ENCODE results near the gene KIAA1328. TPM values are rescaled to one million over a fixed set of nuclear protein-coding genes. Genes with fewer than 3 reads are reported as not detected.
"Not testable (repeated sequence)": the region's sequence is repeated elsewhere in the genome, so short reads cannot be mapped to it uniquely, and the experiment has no call there.

KIAA1328 gene
- total and polyA plus RNA-seq, 4 donors: 2.0 to 21.1 (median 12.8) TPM

- Histone ChIP-seq H3K9me3 (ENCODE audit: control insufficient read depth, low read length) (no peaks in the 10 kb centered on the region), H3K36me3 (ENCODE audit: control insufficient read depth in 1 of 2, insufficient read depth in 2 of 2, low read length in 1 of 2) (no peaks in the 10 kb centered on the region), H3K27me3 (ENCODE audit: control insufficient read depth in 1 of 2, insufficient read depth in 2 of 2, low read length in 1 of 2) (no peaks in the 10 kb centered on the region), H3K27ac (ENCODE audit: low read depth in 1 of 2, low read length in 2 of 2) (no peak overlapping the region), H3K4me3 (ENCODE audit: low read length in 2 of 2) (no peak overlapping the region), H3K4me1 (ENCODE audit: control insufficient read depth in 1 of 2, insufficient read depth in 2 of 2, low read length in 2 of 2) (no peaks in the 10 kb centered on the region)
- intact Hi-C loops (cut with DNase I): no loop called here
- 94 to 98% methylated on average over 1 of the region's 1 CpG for WGBS, 2 donors
- ATAC-seq (ENCODE audit: low FRiP score) (no peak), DNase-seq (no peak)
These were observed 68.3 kb downstream of the KIAA1328 start for GRCh38 chr18:36897253-36897652.

- intact Hi-C loops (cut with DNase I): no loop called here
- DNase-seq: no peak
- H3K36me3 ChIP-seq (ENCODE audit: control insufficient read depth in 1 of 2, insufficient read depth in 2 of 2, low read length in 1 of 2): no peaks in the 10 kb centered on the region
- no peak overlapping the region for H3K27ac ChIP-seq (ENCODE audit: low read depth in 1 of 2, low read length in 2 of 2)
- H3K4me3 ChIP-seq (ENCODE audit: low read length in 2 of 2): no peak overlapping the region
- 93 to 96% methylated on average over 3 of the region's 3 CpGs for WGBS, 2 donors
- H3K9me3 ChIP-seq (ENCODE audit: control insufficient read depth, low read length): no peaks in the 10 kb centered on the region
- ATAC-seq (ENCODE audit: low FRiP score): no peak
- H3K4me1 ChIP-seq (ENCODE audit: control insufficient read depth in 1 of 2, insufficient read depth in 2 of 2, low read length in 2 of 2): peaks cover 2 to 3% of the 10 kb centered on the region in 2 donors
- H3K27me3 ChIP-seq (ENCODE audit: control insufficient read depth in 1 of 2, insufficient read depth in 2 of 2, low read length in 1 of 2): no peaks in the 10 kb centered on the region
These were observed 70.4 kb downstream of the KIAA1328 start for GRCh38 chr18:36899289-36899688.

GRCh38 chr18:36900466-36900865 is 71.5 kb downstream of the KIAA1328 start:
- no peak for DNase-seq

GRCh38 chr18:36901277-36901701 is 72.4 kb downstream of the KIAA1328 start:
- intact Hi-C loops (cut with DNase I): no loop called here
- H3K27ac ChIP-seq (ENCODE audit: low read depth in 1 of 2, low read length in 2 of 2): no peak overlapping the region

More at GRCh38 chr18:36900466-36900865, 71.5 kb downstream of the KIAA1328 start:
- Histone ChIP-seq H3K36me3 (ENCODE audit: control insufficient read depth in 1 of 2, insufficient read depth in 2 of 2, low read length in 1 of 2) (no peaks in the 10 kb centered on the region), H3K4me3 (ENCODE audit: low read length in 2 of 2) (no peak overlapping the region), H3K9me3 (ENCODE audit: control insufficient read depth, low read length) (no peaks in the 10 kb centered on the region), H3K27me3 (ENCODE audit: control insufficient read depth in 1 of 2, insufficient read depth in 2 of 2, low read length in 1 of 2) (no peaks in the 10 kb centered on the region), H3K27ac (ENCODE audit: low read depth in 1 of 2, low read length in 2 of 2) (no peak overlapping the region), H3K4me1 (ENCODE audit: control insufficient read depth in 1 of 2, insufficient read depth in 2 of 2, low read length in 2 of 2) (peaks cover 2 to 3% of the 10 kb centered on the region in 2 donors)
- intact Hi-C loops (cut with DNase I): no loop called here
- no peak for ATAC-seq (ENCODE audit: low FRiP score)
- 99% methylated on average over 4 of the region's 4 CpGs for WGBS, 2 donors

GRCh38 chr18:36903215-36903928 is 74.4 kb downstream of the KIAA1328 start:
- Histone ChIP-seq H3K27me3 (ENCODE audit: control insufficient read depth in 1 of 2, insufficient read depth in 2 of 2, low read length in 1 of 2) (no peaks in the 10 kb centered on the region), H3K27ac (ENCODE audit: low read depth in 1 of 2, low read length in 2 of 2) (no peak overlapping the region), H3K4me3 (ENCODE audit: low read length in 2 of 2) (no peak overlapping the region), H3K36me3 (ENCODE audit: control insufficient read depth in 1 of 2, insufficient read depth in 2 of 2, low read length in 1 of 2) (no peaks in the 10 kb centered on the region), H3K9me3 (ENCODE audit: control insufficient read depth, low read length) (no peaks in the 10 kb centered on the region), H3K4me1 (ENCODE audit: control insufficient read depth in 1 of 2, insufficient read depth in 2 of 2, low read length in 2 of 2) (peaks cover 2 to 3% of the 10 kb centered on the region in 2 donors)
- 79 to 97% methylated on average over 3 of the region's 3 CpGs for WGBS, 2 donors
- ATAC-seq (ENCODE audit: low FRiP score): no peak
- intact Hi-C loops (cut with DNase I): no loop called here
- no peak for DNase-seq

More at GRCh38 chr18:36901277-36901701, 72.4 kb downstream of the KIAA1328 start:
- no peaks in the 10 kb centered on the region for H3K27me3 ChIP-seq (ENCODE audit: control insufficient read depth in 1 of 2, insufficient read depth in 2 of 2, low read length in 1 of 2)
- H3K4me1 ChIP-seq (ENCODE audit: control insufficient read depth in 1 of 2, insufficient read depth in 2 of 2, low read length in 2 of 2): peaks cover 2 to 3% of the 10 kb centered on the region in 2 donors
- ATAC-seq (ENCODE audit: low FRiP score): no peak
- no peak for DNase-seq
- no peaks in the 10 kb centered on the region for H3K36me3 ChIP-seq (ENCODE audit: control insufficient read depth in 1 of 2, insufficient read depth in 2 of 2, low read length in 1 of 2)
- WGBS, 2 donors: 0 to 11% methylated on average over 1 of the region's 1 CpG
- H3K9me3 ChIP-seq (ENCODE audit: control insufficient read depth, low read length): no peaks in the 10 kb centered on the region
- H3K4me3 ChIP-seq (ENCODE audit: low read length in 2 of 2): no peak overlapping the region

GRCh38 chr18:36905571-36905970 is 76.6 kb downstream of the KIAA1328 start:
- intact Hi-C loops (cut with DNase I): no loop called here

GRCh38 chr18:36909282-36909681 is 80.4 kb downstream of the KIAA1328 start:
- intact Hi-C loops (cut with DNase I); H3K27ac ChIP-seq (ENCODE audit: low read depth in 1 of 2, low read length in 2 of 2); H3K4me1 ChIP-seq (ENCODE audit: control insufficient read depth in 1 of 2, insufficient read depth in 2 of 2, low read length in 2 of 2); ATAC-seq (ENCODE audit: low FRiP score); H3K27me3 ChIP-seq (ENCODE audit: control insufficient read depth in 1 of 2, insufficient read depth in 2 of 2, low read length in 1 of 2); H3K36me3 ChIP-seq (ENCODE audit: control insufficient read depth in 1 of 2, insufficient read depth in 2 of 2, low read length in 1 of 2); H3K4me3 ChIP-seq (ENCODE audit: low read length in 2 of 2); H3K9me3 ChIP-seq (ENCODE audit: control insufficient read depth, low read length); DNase-seq: not testable (repeated sequence)
- WGBS, 2 donors: 97 to 100% methylated on average over 4 of the region's 4 CpGs

More at GRCh38 chr18:36905571-36905970, 76.6 kb downstream of the KIAA1328 start:
- Histone ChIP-seq H3K36me3 (ENCODE audit: control insufficient read depth in 1 of 2, insufficient read depth in 2 of 2, low read length in 1 of 2) (no peaks in the 10 kb centered on the region), H3K4me3 (ENCODE audit: low read length in 2 of 2) (no peak overlapping the region), H3K27me3 (ENCODE audit: control insufficient read depth in 1 of 2, insufficient read depth in 2 of 2, low read length in 1 of 2) (no peaks in the 10 kb centered on the region), H3K4me1 (ENCODE audit: control insufficient read depth in 1 of 2, insufficient read depth in 2 of 2, low read length in 2 of 2) (peaks cover 2 to 3% of the 10 kb centered on the region in 2 donors), H3K27ac (ENCODE audit: low read depth in 1 of 2, low read length in 2 of 2) (no peak overlapping the region), H3K9me3 (ENCODE audit: control insufficient read depth, low read length) (no peaks in the 10 kb centered on the region)
- ATAC-seq (ENCODE audit: low FRiP score) (no peak), DNase-seq (no peak)

- Histone ChIP-seq H3K4me3 (ENCODE audit: low read length in 2 of 2) (no peak overlapping the region), H3K27me3 (ENCODE audit: control insufficient read depth in 1 of 2, insufficient read depth in 2 of 2, low read length in 1 of 2) (no peaks in the 10 kb centered on the region), H3K4me1 (ENCODE audit: control insufficient read depth in 1 of 2, insufficient read depth in 2 of 2, low read length in 2 of 2) (no peaks in the 10 kb centered on the region), H3K36me3 (ENCODE audit: control insufficient read depth in 1 of 2, insufficient read depth in 2 of 2, low read length in 1 of 2) (no peaks in the 10 kb centered on the region), H3K27ac (ENCODE audit: low read depth in 1 of 2, low read length in 2 of 2) (no peak overlapping the region), H3K9me3 (ENCODE audit: control insufficient read depth, low read length) (no peaks in the 10 kb centered on the region)
- no peak for ATAC-seq (ENCODE audit: low FRiP score)
- intact Hi-C loops (cut with DNase I): loop anchor here in 1 of 2 donors (10.0 kb wide), 1 partner anchor 48 kb away; no protein-coding TSS in a partner anchor
- no peak for DNase-seq
- 91 to 92% methylated on average over 1 of the region's 1 CpG for WGBS, 2 donors
These were observed 84.0 kb downstream of the KIAA1328 start for GRCh38 chr18:36912887-36913286.

GRCh38 chr18:36917907-36918306 is 89.0 kb downstream of the KIAA1328 start:
- Histone ChIP-seq H3K27ac (ENCODE audit: low read depth in 1 of 2, low read length in 2 of 2) (no peak overlapping the region), H3K4me1 (ENCODE audit: control insufficient read depth in 1 of 2, insufficient read depth in 2 of 2, low read length in 2 of 2) (no peaks in the 10 kb centered on the region), H3K9me3 (ENCODE audit: control insufficient read depth, low read length) (no peaks in the 10 kb centered on the region), H3K36me3 (ENCODE audit: control insufficient read depth in 1 of 2, insufficient read depth in 2 of 2, low read length in 1 of 2) (no peaks in the 10 kb centered on the region), H3K27me3 (ENCODE audit: control insufficient read depth in 1 of 2, insufficient read depth in 2 of 2, low read length in 1 of 2) (no peaks in the 10 kb centered on the region), H3K4me3 (ENCODE audit: low read length in 2 of 2) (no peak overlapping the region)
- intact Hi-C loops (cut with DNase I): loop anchor here in 1 of 2 donors (10.0 kb wide), 1 partner anchor 53 kb away; no protein-coding TSS in a partner anchor
- 78 to 79% methylated on average over 3 of the region's 3 CpGs for whole genome bisulfite sequencing, 2 donors
- ATAC-seq (ENCODE audit: low FRiP score) (no peak), DNase-seq (no peak)
